ENCODE measurements around the gene LCTL.

DNA sequence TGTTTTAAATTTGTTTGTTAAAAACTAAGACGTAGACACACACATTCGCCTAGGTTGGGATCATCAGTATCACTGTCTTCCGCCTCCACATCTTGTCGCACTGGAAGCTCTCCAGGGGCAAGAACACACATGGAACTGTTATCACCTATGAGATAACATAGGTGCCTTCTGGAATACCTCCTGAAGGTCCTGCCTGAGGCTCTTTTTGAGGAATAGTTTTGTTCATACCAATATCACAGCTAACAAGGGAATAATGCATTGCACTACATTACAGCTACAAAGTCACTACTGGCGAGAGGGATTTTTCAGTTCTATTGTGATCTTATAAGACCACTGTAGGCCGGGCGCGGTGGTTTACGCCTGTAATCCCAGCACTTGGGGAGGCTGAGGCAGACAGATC lies 30.7 kb downstream of the LCTL start:
- TF ChIP-seq, protein P1, sequence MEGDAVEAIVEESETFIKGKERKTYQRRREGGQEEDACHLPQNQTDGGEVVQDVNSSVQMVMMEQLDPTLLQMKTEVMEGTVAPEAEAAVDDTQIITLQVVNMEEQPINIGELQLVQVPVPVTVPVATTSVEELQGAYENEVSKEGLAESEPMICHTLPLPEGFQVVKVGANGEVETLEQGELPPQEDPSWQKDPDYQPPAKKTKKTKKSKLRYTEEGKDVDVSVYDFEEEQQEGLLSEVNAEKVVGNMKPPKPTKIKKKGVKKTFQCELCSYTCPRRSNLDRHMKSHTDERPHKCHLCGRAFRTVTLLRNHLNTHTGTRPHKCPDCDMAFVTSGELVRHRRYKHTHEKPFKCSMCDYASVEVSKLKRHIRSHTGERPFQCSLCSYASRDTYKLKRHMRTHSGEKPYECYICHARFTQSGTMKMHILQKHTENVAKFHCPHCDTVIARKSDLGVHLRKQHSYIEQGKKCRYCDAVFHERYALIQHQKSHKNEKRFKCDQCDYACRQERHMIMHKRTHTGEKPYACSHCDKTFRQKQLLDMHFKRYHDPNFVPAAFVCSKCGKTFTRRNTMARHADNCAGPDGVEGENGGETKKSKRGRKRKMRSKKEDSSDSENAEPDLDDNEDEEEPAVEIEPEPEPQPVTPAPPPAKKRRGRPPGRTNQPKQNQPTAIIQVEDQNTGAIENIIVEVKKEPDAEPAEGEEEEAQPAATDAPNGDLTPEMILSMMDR (conservative IDR thresholded peaks at IDR 0.05; ENCODE audit: low read depth, low read length) = no peak
- TF ChIP-seq EZH2 (IDR thresholded peaks at IDR 0.05; ENCODE audit: borderline replicate concordance, low read depth, low read length, poor library complexity, severe bottlenecking) = no peak

Measured in A673 (cell line).